ENCODE results near the gene HTR3E.

DNA sequence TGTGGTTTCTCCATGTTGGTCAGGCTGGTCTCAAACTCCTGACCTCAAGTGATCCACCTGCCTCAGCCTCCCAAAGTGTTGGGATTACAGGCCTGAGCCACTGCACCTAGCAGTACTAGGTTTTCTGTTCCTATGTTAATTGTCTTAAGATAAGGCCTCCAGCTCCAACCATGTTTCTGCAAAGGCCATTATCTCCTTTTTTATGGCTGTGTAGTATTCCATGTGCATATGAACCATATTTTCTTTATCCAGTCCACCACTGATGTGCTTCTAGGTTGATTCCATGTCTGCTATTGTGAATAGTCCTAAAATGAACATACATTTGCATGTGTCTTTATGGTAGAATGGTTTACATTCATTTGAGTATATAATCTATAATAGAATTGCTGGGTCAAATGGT is 34.2 kb upstream of the HTR3E start:
- TF ChIP-seq, protein P1, sequence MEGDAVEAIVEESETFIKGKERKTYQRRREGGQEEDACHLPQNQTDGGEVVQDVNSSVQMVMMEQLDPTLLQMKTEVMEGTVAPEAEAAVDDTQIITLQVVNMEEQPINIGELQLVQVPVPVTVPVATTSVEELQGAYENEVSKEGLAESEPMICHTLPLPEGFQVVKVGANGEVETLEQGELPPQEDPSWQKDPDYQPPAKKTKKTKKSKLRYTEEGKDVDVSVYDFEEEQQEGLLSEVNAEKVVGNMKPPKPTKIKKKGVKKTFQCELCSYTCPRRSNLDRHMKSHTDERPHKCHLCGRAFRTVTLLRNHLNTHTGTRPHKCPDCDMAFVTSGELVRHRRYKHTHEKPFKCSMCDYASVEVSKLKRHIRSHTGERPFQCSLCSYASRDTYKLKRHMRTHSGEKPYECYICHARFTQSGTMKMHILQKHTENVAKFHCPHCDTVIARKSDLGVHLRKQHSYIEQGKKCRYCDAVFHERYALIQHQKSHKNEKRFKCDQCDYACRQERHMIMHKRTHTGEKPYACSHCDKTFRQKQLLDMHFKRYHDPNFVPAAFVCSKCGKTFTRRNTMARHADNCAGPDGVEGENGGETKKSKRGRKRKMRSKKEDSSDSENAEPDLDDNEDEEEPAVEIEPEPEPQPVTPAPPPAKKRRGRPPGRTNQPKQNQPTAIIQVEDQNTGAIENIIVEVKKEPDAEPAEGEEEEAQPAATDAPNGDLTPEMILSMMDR (IDR thresholded peaks at IDR 0.05) = no peak
- TF ChIP-seq POLR2AphosphoS5 (IDR thresholded peaks at IDR 0.05; ENCODE audit: insufficient read depth in 1 of 2, low read depth in 1 of 2) = no peak

Measured in vagina (tissue), 2 donors.